IMR-90 (cell line): Measurements from ENCODE around the gene OPN5. TPM values are rescaled to one million over a fixed set of nuclear protein-coding genes. Genes with fewer than 3 reads are reported as not detected.

Experiments used
- ATAC-seq: fragments of 200-7000 bp; cut with Tn5 transposase; 2 replicates; pipeline ENCODE4 v1.9.1; 2020; ENCODE audit warnings: low read depth, mild to moderate bottlenecking, moderate library complexity
- BruUV-seq: library from RNA; stranded (reverse); fragments of 400-500 nt; replicated peaks from 2 replicates; lab custom pipeline; 2021; lab: Mats Ljungman, UMichigan
- CTCF ChIA-PET: fragments of 300-600 bp; formaldehyde crosslinking; extraction: SDS; loops from one replicate; lab custom pipeline; 2021; ENCODE audit warnings: antibody characterized with exemption; lab: Yijun Ruan, JAX
- POLR2A ChIA-PET: fragments of 300-600 bp; sonication (Branson Sonifier 250); formaldehyde crosslinking; loops from one replicate; lab custom pipeline; 2022; ENCODE audit warnings: antibody characterized with exemption; ENCODE audit not compliant: unreplicated experiment; lab: Charles Lee
- DNase-seq: peaks from one replicate; pipeline ENCODE4 v3.0.0; 2013
- H2AFZ ChIP-seq: replicated peaks from 2 replicates; pipeline ENCODE3; 2013; ENCODE audit warnings: low read length, mild to moderate bottlenecking; ENCODE audit not compliant: poor library complexity
- H2AK5ac ChIP-seq: 2 replicates; pipeline ENCODE4 v1.6.1; 2013; ENCODE audit warnings: low read depth, low read length, inconsistent platforms
- H2AK9ac ChIP-seq: replicated peaks from 2 replicates; pipeline ENCODE3; 2013; ENCODE audit warnings: mild to moderate bottlenecking, low read depth, low read length, moderate library complexity; ENCODE audit not compliant: poor library complexity
- H2BK120ac ChIP-seq: 2 replicates; pipeline ENCODE4 v1.6.1; 2013; ENCODE audit warnings: low read depth, low read length, inconsistent platforms
- H2BK15ac ChIP-seq: 3 replicates; pipeline ENCODE4 v1.6.1; 2013; ENCODE audit warnings: low read depth, low read length, inconsistent platforms
- H2BK20ac ChIP-seq: 2 replicates; pipeline ENCODE4 v1.6.1; 2013; ENCODE audit warnings: low read depth, mild to moderate bottlenecking, inconsistent platforms, low read length, moderate library complexity
- H2BK5ac ChIP-seq: 2 replicates; pipeline ENCODE4 v1.6.1; 2013; ENCODE audit warnings: mild to moderate bottlenecking, low read depth, low read length, inconsistent platforms; ENCODE audit not compliant: poor library complexity, severe bottlenecking
- H3K14ac ChIP-seq: replicated peaks from 2 replicates; pipeline ENCODE4 v1.6.1; 2013; ENCODE audit warnings: low read depth, low read length, inconsistent platforms
- H3K18ac ChIP-seq: 2 replicates; pipeline ENCODE4 v1.6.1; 2013; ENCODE audit warnings: low read depth, low read length, control low read depth
- H3K23ac ChIP-seq: 2 replicates; pipeline ENCODE4 v1.6.1; 2013; ENCODE audit warnings: low read depth, low read length, inconsistent platforms
- H3K27ac ChIP-seq: 2 replicates; pipeline ENCODE4 v1.5.1; 2013; ENCODE audit warnings: mild to moderate bottlenecking, control low read depth, low read length; ENCODE audit not compliant: insufficient read depth
- H3K27me3 ChIP-seq: 2 replicates; pipeline ENCODE4 v1.6.1; 2013; ENCODE audit warnings: low read length; ENCODE audit not compliant: control insufficient read depth, insufficient read depth
- H3K36me3 ChIP-seq: 2 replicates; pipeline ENCODE4 v1.6.1; 2013; ENCODE audit warnings: low read length, mixed read lengths; ENCODE audit not compliant: control insufficient read depth, insufficient read depth
- H3K4ac ChIP-seq: 2 replicates; pipeline ENCODE4 v1.6.1; 2013; ENCODE audit warnings: low read depth, low read length, inconsistent platforms
- H3K4me1 ChIP-seq: 2 replicates; pipeline ENCODE4 v1.6.1; 2013; ENCODE audit warnings: low read length, mixed read lengths; ENCODE audit not compliant: control insufficient read depth, insufficient read depth
- H3K4me2 ChIP-seq: 2 replicates; pipeline ENCODE4 v1.6.1; 2013; ENCODE audit warnings: low read depth, mild to moderate bottlenecking, control low read depth, low read length, moderate library complexity
- H3K4me3 ChIP-seq: 2 replicates; pipeline ENCODE4 v1.5.1; 2013; ENCODE audit warnings: low read depth, mild to moderate bottlenecking, control low read depth, low read length, moderate library complexity; ENCODE audit not compliant: insufficient read depth
- H3K56ac ChIP-seq: 2 replicates; pipeline ENCODE4 v1.6.1; 2013; ENCODE audit warnings: low read length, inconsistent platforms; ENCODE audit not compliant: insufficient read depth; ENCODE audit errors: extremely low read depth
- H3K79me1 ChIP-seq, 2 experiments: 2 replicates each; pipeline ENCODE4 v1.6.1; 2013; ENCODE audit warnings: low read length in 2 of 2, inconsistent platforms in 1 of 2, low read depth in 1 of 2
- H3K9ac ChIP-seq: 2 replicates; pipeline ENCODE4 v1.6.1; 2013; ENCODE audit warnings: low read depth, low read length, control low read depth
- H3K9me1 ChIP-seq: 2 replicates; pipeline ENCODE4 v1.6.1; 2013; ENCODE audit warnings: low read length, inconsistent platforms; ENCODE audit not compliant: insufficient read depth
- H3K9me3 ChIP-seq: 2 replicates; pipeline ENCODE4 v1.6.1; 2013; ENCODE audit warnings: low read length; ENCODE audit not compliant: control insufficient read depth, insufficient read depth
- H4K20me1 ChIP-seq: 2 replicates; pipeline ENCODE4 v1.6.1; 2013; ENCODE audit warnings: low read length, inconsistent platforms; ENCODE audit not compliant: insufficient read depth
- H4K5ac ChIP-seq: 2 replicates; pipeline ENCODE4 v1.6.1; 2013; ENCODE audit warnings: mild to moderate bottlenecking, low read depth, low read length, control low read depth
- H4K8ac ChIP-seq, 2 experiments: 2 replicates each; pipeline ENCODE4 v1.6.1; 2013; ENCODE audit warnings: low read depth in 2 of 2, low read length in 2 of 2, control low read depth in 1 of 2, inconsistent platforms in 1 of 2
- H4K91ac ChIP-seq: 2 replicates; pipeline ENCODE4 v1.6.1; 2013; ENCODE audit warnings: low read depth, low read length, inconsistent platforms; ENCODE audit not compliant: insufficient read depth
- BHLHE40 ChIP-seq: fragments of 150-350 bp; IDR thresholded peaks from 2 replicates; pipeline ENCODE4 v1.6.1; 2016; ENCODE audit warnings: mild to moderate bottlenecking, low read depth, low read length
- CEBPB ChIP-seq: IDR thresholded peaks from 2 replicates; pipeline ENCODE4 v1.6.1; 2012; ENCODE audit warnings: low read depth, low read length, improper control_type of control experiment
- CHD1 ChIP-seq: IDR thresholded peaks from 2 replicates; pipeline ENCODE4 v1.6.1; 2012; ENCODE audit warnings: low read depth, low read length, improper control_type of control experiment
- CTCF ChIP-seq: conservative IDR thresholded peaks from 2 replicates; pipeline ENCODE4 v1.5.1; 2012; ENCODE audit warnings: mild to moderate bottlenecking, low read depth, low read length, improper control_type of control experiment
- FOS ChIP-seq: fragments of 150-350 bp; IDR thresholded peaks from 2 replicates; pipeline ENCODE4 v1.6.1; 2016; ENCODE audit warnings: low read depth, low read length
- MAFK ChIP-seq: IDR thresholded peaks from 2 replicates; pipeline ENCODE4 v1.6.1; 2012; ENCODE audit warnings: low read depth, low read length, improper control_type of control experiment
- MAZ ChIP-seq: IDR thresholded peaks from 2 replicates; pipeline ENCODE4 v1.6.1; 2012; ENCODE audit warnings: low read depth, mild to moderate bottlenecking, low read length, improper control_type of control experiment, moderate library complexity, borderline replicate concordance
- MXI1 ChIP-seq: IDR thresholded peaks from 2 replicates; pipeline ENCODE4 v1.6.1; 2012; ENCODE audit warnings: low read depth, mild to moderate bottlenecking, low read length, moderate library complexity, borderline replicate concordance
- NFE2L2 ChIP-seq: fragments of 150-350 bp; IDR thresholded peaks from 2 replicates; pipeline ENCODE4 v1.6.1; 2016; ENCODE audit warnings: low read depth, mild to moderate bottlenecking, low read length
- POLR2A ChIP-seq: IDR thresholded peaks from 2 replicates; pipeline ENCODE4 v1.6.1; 2012; ENCODE audit warnings: mild to moderate bottlenecking, low read depth, low read length
- RAD21 ChIP-seq: IDR thresholded peaks from 2 replicates; pipeline ENCODE4 v1.6.1; 2012; ENCODE audit warnings: low read length, improper control_type of control experiment
- RCOR1 ChIP-seq: IDR thresholded peaks from 2 replicates; pipeline ENCODE4 v1.6.1; 2012; ENCODE audit warnings: mild to moderate bottlenecking, low read length, improper control_type of control experiment; ENCODE audit not compliant: insufficient replicate concordance
- RFX5 ChIP-seq: IDR thresholded peaks from 2 replicates; pipeline ENCODE4 v1.8.0; 2012; ENCODE audit warnings: low read depth, mild to moderate bottlenecking, low read length, moderate library complexity
- SMC3 ChIP-seq: fragments of 150-350 bp; IDR thresholded peaks from 2 replicates; pipeline ENCODE4 v1.6.1; 2016; ENCODE audit warnings: low read depth, mild to moderate bottlenecking, antibody characterized with exemption, low read length, moderate library complexity
- USF2 ChIP-seq: fragments of 150-350 bp; IDR thresholded peaks from 2 replicates; pipeline ENCODE4 v1.6.1; 2017; ENCODE audit warnings: mild to moderate bottlenecking, antibody characterized with exemption, low read length, low read depth
- dilution Hi-C: fragments of 300-500 bp; cut with HindIII; formaldehyde crosslinking; loops from one replicate; pipeline ENCODE4 v1.14.3; 2018; ENCODE audit warnings: low sequenced_read_pairs; ENCODE audit not compliant: unreplicated experiment
- in situ Hi-C: fragments of 300-500 bp; cut with MboI; formaldehyde crosslinking; loops from 3 replicates; pipeline ENCODE4 v1.14.3; 2019; ENCODE audit warnings: low sequenced_read_pairs, inconsistent platforms, mixed read lengths
- intact Hi-C: fragments of 100-400 bp; cut with micrococcal nuclease; formaldehyde crosslinking; loops from 2 replicates; pipeline ENCODE4 v1.10.0; 2022
- polyA plus RNA-seq, 3 experiments: library from polyadenylated mRNA; depleted of rRNA; stranded (reverse); fragments of >200 nt; gene quantifications; 2 replicates each; pipeline ENCODE4 v1.2.3, GENCODE V29; 2012; ENCODE audit warnings: low replicate concordance in 1 of 3
- total RNA-seq: library from RNA; depleted of rRNA; stranded (reverse); fragments of >200 nt; gene quantifications from 2 replicates; pipeline ENCODE4 v1.2.3, GENCODE V29; 2012
- TF ChIP-seq, protein P1 (sequence below): fragments of 150-350 bp; IDR thresholded peaks from 2 replicates; pipeline ENCODE4 v1.6.1; 2016; ENCODE audit warnings: low read depth, mild to moderate bottlenecking, low read length, moderate library complexity, borderline replicate concordance

OPN5 gene
- total and polyA plus RNA-seq, 2 of the 4 experiments (the other 2 are of a cell fraction): not detected

- H2BK5ac ChIP-seq: no peak overlapping the region
- H2BK15ac ChIP-seq: no peak overlapping the region
- no peak overlapping the region for H2AFZ ChIP-seq
- intact Hi-C loops (no loop called here), dilution Hi-C loops (no loop called here), in situ Hi-C loops (no loop called here)
- CTCF ChIA-PET: interaction anchor here (0.6 kb wide), 1 partner anchor 37 kb away, joined by 3 read pairs; no protein-coding TSS in a partner anchor
- H2AK5ac ChIP-seq: no peak overlapping the region
- no peak overlapping the region for H3K9ac ChIP-seq
- H3K4me2 ChIP-seq: no peak overlapping the region
- no peaks in the 10 kb centered on the region for H3K79me1 ChIP-seq
- H3K23ac ChIP-seq: no peak overlapping the region
- no peaks in the 10 kb centered on the region for H3K9me1 ChIP-seq
- H3K14ac ChIP-seq: no peak overlapping the region
- H3K4ac ChIP-seq: no peak overlapping the region
- no peak overlapping the region for H4K5ac ChIP-seq
- H4K91ac ChIP-seq: no peak overlapping the region
- no peaks in the 10 kb centered on the region for H3K36me3 ChIP-seq
- H4K8ac ChIP-seq: no peak overlapping the region
- H3K27me3 ChIP-seq: no peaks in the 10 kb centered on the region
- no peak overlapping the region for H2BK20ac ChIP-seq
- no TSS peak for BruUV-seq
- H3K27ac ChIP-seq: no peak overlapping the region
- no peaks in the 10 kb centered on the region for H3K9me3 ChIP-seq
- no peaks in the 10 kb centered on the region for H4K20me1 ChIP-seq
- no peaks in the 10 kb centered on the region for H3K4me1 ChIP-seq
- H2BK120ac ChIP-seq: no peak overlapping the region
- POLR2A ChIA-PET: no interaction called here
- no peak overlapping the region for H3K56ac ChIP-seq
- ATAC-seq (no peak), DNase-seq (no peak)
- no peak overlapping the region for H3K4me3 ChIP-seq
- H2AK9ac ChIP-seq: no peak overlapping the region
- TF ChIP-seq POLR2A (no peak), CTCF (no peak), MAZ (no peak), BHLHE40 (no peak), FOS (no peak), SMC3 (no peak), CHD1 (no peak), MXI1 (no peak), CEBPB (no peak), USF2 (no peak), MAFK (no peak), RAD21 (no peak), RFX5 (no peak), RCOR1 (no peak), NFE2L2 (no peak)
- TF ChIP-seq, protein P1, sequence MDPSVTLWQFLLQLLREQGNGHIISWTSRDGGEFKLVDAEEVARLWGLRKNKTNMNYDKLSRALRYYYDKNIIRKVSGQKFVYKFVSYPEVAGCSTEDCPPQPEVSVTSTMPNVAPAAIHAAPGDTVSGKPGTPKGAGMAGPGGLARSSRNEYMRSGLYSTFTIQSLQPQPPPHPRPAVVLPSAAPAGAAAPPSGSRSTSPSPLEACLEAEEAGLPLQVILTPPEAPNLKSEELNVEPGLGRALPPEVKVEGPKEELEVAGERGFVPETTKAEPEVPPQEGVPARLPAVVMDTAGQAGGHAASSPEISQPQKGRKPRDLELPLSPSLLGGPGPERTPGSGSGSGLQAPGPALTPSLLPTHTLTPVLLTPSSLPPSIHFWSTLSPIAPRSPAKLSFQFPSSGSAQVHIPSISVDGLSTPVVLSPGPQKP: no peak
- H3K18ac ChIP-seq: no peak overlapping the region
These were observed 38.1 kb upstream of the OPN5 start for GRCh38 chr6:47743744-47744143.
